ENCODE measurements around the gene PPARG. TPM values are rescaled to one million over a fixed set of nuclear protein-coding genes. Genes with fewer than 3 reads are reported as not detected.
A peak's percentile ranks its signal among the peaks of the same experiment; 100 is the strongest.

The PPARG gene
- total RNA-seq, 4 donors from 2014 or later, result 16.9 to 146 (median 117) TPM

GRCh38 chr3:12392101-12392878 lies 103.4 kb downstream of the PPARG start:
- Histone ChIP-seq H3K36me3 (no peaks in the 10 kb centered on the region), H3K9me3 (no peaks in the 10 kb centered on the region), H3K27me3 (no peaks in the 10 kb centered on the region), H3K4me1 (peaks cover 19 to 50% (median 24%) of the 10 kb centered on the region in 4 donors), H3K27ac (peak overlapping the region; percentile 39 to 72 (median 62)), H3K4me3 (no peak overlapping the region)
- DNase-seq, result no peak
- peak in 1 of 3 donors; percentile 18 for TF ChIP-seq POLR2AphosphoS5 (IDR thresholded peaks at IDR 0.05)
- TF ChIP-seq CTCF (IDR thresholded peaks at IDR 0.05), result no peak
- 34 to 40% methylated on average over 6 to 8 of the region's 8 CpGs for WGBS, 2 donors (ENCODE audit: low coverage in 1 of 2)
- in situ Hi-C loops (cut with MboI; ENCODE audit: low pct_ligation_motif_present in 1 of 4, low pct_unique_long_range_greater_than_20kb in 1 of 4, low sequenced_read_pairs in 3 of 4), result no loop called here
- intact Hi-C loops (cut with DNase I; ENCODE audit: low total_unique reads), result no loop called here

- intact Hi-C loops (cut with DNase I; ENCODE audit: low total_unique reads), result no loop called here
- no peak for DNase-seq
Observed at GRCh38 chr3:12393894-12394293, 105.0 kb downstream of the PPARG start.

GRCh38 chr3:12394569-12395271 lies 105.8 kb downstream of the PPARG start:
- intact Hi-C loops (cut with DNase I; ENCODE audit: low total_unique reads), result no loop called here
- DNase-seq, result no peak
- Histone ChIP-seq H3K27ac (peak overlapping the region; percentile 27 to 72 (median 47)), H3K4me3 (no peak overlapping the region), H3K36me3 (no peaks in the 10 kb centered on the region), H3K27me3 (no peaks in the 10 kb centered on the region), H3K4me1 (peaks cover 19 to 50% (median 24%) of the 10 kb centered on the region in 4 donors), H3K9me3 (no peaks in the 10 kb centered on the region)
- in situ Hi-C loops (cut with MboI; ENCODE audit: low pct_ligation_motif_present in 1 of 4, low pct_unique_long_range_greater_than_20kb in 1 of 4, low sequenced_read_pairs in 3 of 4), result no loop called here
- 75 to 77% methylated on average over 4 of the region's 4 CpGs for WGBS, 2 donors (ENCODE audit: low coverage in 1 of 2)
- no peak for TF ChIP-seq POLR2A (IDR thresholded peaks at IDR 0.05)
- TF ChIP-seq CTCF (IDR thresholded peaks at IDR 0.05), result no peak
- no peak for TF ChIP-seq POLR2AphosphoS5 (IDR thresholded peaks at IDR 0.05)
- TF ChIP-seq EP300 (IDR thresholded peaks at IDR 0.05; ENCODE audit: low read depth), result no peak

More at GRCh38 chr3:12393894-12394293, 105.0 kb downstream of the PPARG start:
- 38 to 83% methylated on average over 1 of the region's 1 CpG for WGBS, 2 donors (ENCODE audit: low coverage in 1 of 2)
- Histone ChIP-seq H3K9me3 (no peaks in the 10 kb centered on the region), H3K27me3 (no peaks in the 10 kb centered on the region), H3K4me1 (peaks cover 19 to 50% (median 24%) of the 10 kb centered on the region in 4 donors), H3K27ac (peak overlapping the region; percentile 45 to 72 (median 62)), H3K4me3 (no peak overlapping the region), H3K36me3 (no peaks in the 10 kb centered on the region)
- peak; percentile 49 to 82 (median 69) for TF ChIP-seq POLR2AphosphoS5 (IDR thresholded peaks at IDR 0.05)
- TF ChIP-seq CTCF (IDR thresholded peaks at IDR 0.05), result no peak
- in situ Hi-C loops (cut with MboI; ENCODE audit: low pct_ligation_motif_present in 1 of 4, low pct_unique_long_range_greater_than_20kb in 1 of 4, low sequenced_read_pairs in 3 of 4), result no loop called here

DNA sequence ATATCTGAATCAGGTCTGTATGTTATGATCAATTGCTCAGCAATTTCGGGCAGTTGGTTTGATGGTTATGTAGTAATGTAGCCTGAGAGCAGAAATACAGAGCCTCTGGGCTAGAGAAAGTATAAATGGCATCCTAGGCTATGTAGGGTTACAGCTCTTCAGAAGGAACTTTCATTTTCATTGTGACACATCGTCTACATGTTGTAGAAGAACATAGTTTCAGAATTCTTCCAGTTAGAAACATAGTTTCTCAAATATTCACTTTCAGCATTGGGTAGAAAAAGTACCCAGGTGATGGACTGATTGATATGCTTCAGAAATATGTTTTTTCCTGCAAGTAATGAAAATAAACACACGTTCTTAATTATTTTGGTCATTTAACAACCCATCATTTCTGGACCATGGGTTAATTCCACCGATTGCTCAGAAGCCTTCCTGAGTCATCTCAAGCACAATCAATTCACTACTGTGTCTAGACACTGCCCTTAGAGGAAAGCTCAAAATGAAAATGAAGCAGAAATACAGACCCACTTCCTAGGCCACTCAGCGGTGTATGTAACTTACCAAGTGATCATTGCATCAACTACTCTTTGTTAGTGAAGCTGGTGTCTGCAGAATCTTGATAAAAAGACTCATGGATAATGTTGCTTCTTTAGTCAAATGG lies 106.6 kb downstream of the PPARG start:
- WGBS, 2 donors (ENCODE audit: low coverage in 1 of 2), result 56 to 63% methylated on average over 5 of the region's 5 CpGs
- H3K4me3 ChIP-seq, result no peak overlapping the region
- H3K36me3 ChIP-seq, result no peaks in the 10 kb centered on the region
- H3K4me1 ChIP-seq, result peaks cover 20 to 54% (median 25%) of the 10 kb centered on the region in 4 donors
- intact Hi-C loops (cut with DNase I; ENCODE audit: low total_unique reads), result no loop called here
- H3K27ac ChIP-seq, result peak overlapping the region; percentile 27 to 72 (median 47)
- in situ Hi-C loops (cut with MboI; ENCODE audit: low pct_ligation_motif_present in 1 of 4, low pct_unique_long_range_greater_than_20kb in 1 of 4, low sequenced_read_pairs in 3 of 4), result no loop called here
- no peaks in the 10 kb centered on the region for H3K9me3 ChIP-seq
- DNase-seq, result no peak
- no peak for TF ChIP-seq CTCF (IDR thresholded peaks at IDR 0.05)
- TF ChIP-seq POLR2A (IDR thresholded peaks at IDR 0.05), result no peak
- no peak for TF ChIP-seq POLR2AphosphoS5 (IDR thresholded peaks at IDR 0.05)
- no peak for TF ChIP-seq EP300 (IDR thresholded peaks at IDR 0.05; ENCODE audit: low read depth)
- no peaks in the 10 kb centered on the region for H3K27me3 ChIP-seq
